H1 (cell line): Measurements from ENCODE around the gene PLEKHS1. TPM values are rescaled to one million over a fixed set of nuclear protein-coding genes. Genes with fewer than 3 reads are reported as not detected.

Experiments
- CTBP2 ChIP-seq: IDR thresholded peaks from 2 replicates; pipeline ENCODE4 v1.7.0; 2011; ENCODE audit warnings: borderline replicate concordance, mild to moderate bottlenecking, moderate library complexity, mixed read lengths, low read length; ENCODE audit not compliant: insufficient read depth, insufficient read length
- RAD21 ChIP-seq, 2 experiments: IDR thresholded peaks in 1 of 2; conservative IDR thresholded peaks in 1 of 2; 2 replicates each; pipeline ENCODE4 v1.6.1; 2011; ENCODE audit warnings: low read depth in 2 of 2, low read length in 2 of 2, improper control_type of control experiment in 1 of 2, inconsistent platforms in 1 of 2, mild to moderate bottlenecking in 1 of 2, moderate library complexity in 1 of 2
- polyA plus RNA-seq, 7 experiments: library from polyadenylated mRNA; depleted of rRNA in 3 of 7; stranded (reverse) in 5 of 7; unstranded in 2 of 7; fragments of >200 nt in 5 of 7; fragments of 200-250 nt in 2 of 7; gene quantifications; 1 replicate in 5 of 7; 2 replicates in 1 of 7; 4 replicates in 1 of 7; pipeline versions ENCODE4 v1.2.1 to v1.2.3, GENCODE V29; 2011 to 2013; ENCODE audit warnings: missing spikeins in 2 of 7, mixed read lengths in 2 of 7
- total RNA-seq: library from RNA; stranded (reverse); fragmentation: NEBNext Ultra II Directional; extraction: Animal tissue kit (Norgen Biotek cat#: 25700); gene quantifications from 2 replicates; pipeline ENCODE4 v1.2.1, GENCODE V29; 2021

PLEKHS1 gene
- total and polyA plus RNA-seq, 2 of the 8 experiments (the other 6 are each of a cell fraction or from before 2014, with no cell fraction given), result not detected

DNA sequence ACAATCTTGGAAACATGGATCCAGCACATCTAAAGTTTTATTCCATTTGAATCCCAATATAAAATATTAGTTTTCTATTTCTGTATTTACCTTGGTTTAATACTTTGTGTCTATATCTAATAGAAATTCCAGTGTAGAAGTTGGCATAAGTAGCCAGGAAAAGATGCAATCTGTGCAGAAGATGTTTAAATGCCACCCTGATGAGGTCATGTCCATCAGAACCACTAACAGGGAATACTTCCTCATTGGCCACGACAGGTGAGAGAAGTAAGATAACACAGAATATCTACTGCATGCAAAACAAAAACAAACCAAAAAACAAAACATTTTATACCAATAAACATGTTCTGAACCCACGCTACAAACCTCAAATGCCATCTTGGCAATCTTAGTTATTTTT, 15.7 kb downstream of the PLEKHS1 start (continued):
- TF ChIP-seq CTBP2, result no peak
- no peak for TF ChIP-seq RAD21 (IDR thresholded peaks at IDR 0.05 in 1 of 2, conservative IDR thresholded peaks at IDR 0.05 in 1 of 2; ENCODE audit: low read depth in 2 of 2, low read length in 2 of 2)
